Gastroesophageal sphincter (tissue), 4 donors: ENCODE data around the gene GPX4. TPM values are rescaled to one million over a fixed set of nuclear protein-coding genes. Genes with fewer than 3 reads are reported as not detected.

Source experiments
- ATAC-seq: fragments of 150-250 bp; one replicate; pipeline ENCODE4 v1.9.1; 2016; ENCODE audit warnings: mild to moderate bottlenecking, moderate library complexity
- H3K27ac ChIP-seq, 4 donors: fragments of 200-600 bp; sonication (generic) in 3 of 4; 1 replicate in 3 of 4; 2 replicates in 1 of 4; pipeline ENCODE4 v1.5.1; 2016 to 2019
- H3K27me3 ChIP-seq: fragments of 200-600 bp; sonication (generic); one replicate; pipeline ENCODE4 v1.5.1; 2019
- H3K36me3 ChIP-seq, 2 donors: fragments of 200-600 bp; sonication (generic); one replicate each; pipeline ENCODE4 v1.5.1; 2019; ENCODE audit warnings: control low read depth in 1 of 2
- H3K4me1 ChIP-seq, 3 donors: fragments of 200-600 bp; sonication (generic); 1 replicate in 2 of 3; 2 replicates in 1 of 3; pipeline ENCODE4 v1.5.1; 2016 to 2019; ENCODE audit warnings: control low read depth in 2 of 3
- H3K4me3 ChIP-seq, 2 donors: fragments of 200-600 bp; sonication (generic); one replicate each; pipeline ENCODE4 v1.5.1; 2019; ENCODE audit warnings: mild to moderate bottlenecking in 1 of 2, moderate library complexity in 1 of 2
- H3K9me3 ChIP-seq, 3 donors: fragments of 200-600 bp; sonication (generic); one replicate each; pipeline ENCODE4 v1.5.1; 2017 to 2019; ENCODE audit warnings: control low read depth in 2 of 3
- EP300 ChIP-seq: sonication (generic); formaldehyde crosslinking; IDR thresholded peaks from one replicate; pipeline ENCODE4 v1.6.1; 2017; ENCODE audit warnings: antibody characterized with exemption, mild to moderate bottlenecking
- POLR2A ChIP-seq, 2 donors: fragments of 450-650 bp; IDR thresholded peaks; one replicate each; pipeline ENCODE4 v1.6.1; 2017; ENCODE audit warnings: antibody characterized with exemption in 2 of 2, mild to moderate bottlenecking in 2 of 2, moderate library complexity in 1 of 2
- POLR2AphosphoS5 ChIP-seq: sonication (generic); formaldehyde crosslinking; IDR thresholded peaks from one replicate; pipeline ENCODE4 v1.6.1; 2017; ENCODE audit warnings: antibody characterized with exemption
- WGBS, 2 donors: methylation state at CpG; one replicate each; pipeline ENCODE4 v1.1.5; 2018; ENCODE audit warnings: low coverage in 1 of 2; 5-methylcytosine and 5-hydroxymethylcytosine counted together
- total RNA-seq, 4 donors: library from RNA; depleted of rRNA; stranded (reverse); fragments of >200 nt; gene quantifications; one replicate each; pipeline ENCODE4 v1.1.0, GENCODE V29; 2016
- TF ChIP-seq, protein P1 (sequence below), 4 experiments: fragments of 200-600 bp in 2 of 4; fragments of 450-650 bp in 2 of 4; sonication (generic) in 1 of 4; IDR thresholded peaks; one replicate each; pipeline ENCODE4 v1.5.1; 2017 to 2019; ENCODE audit warnings: antibody characterized with exemption in 4 of 4, mild to moderate bottlenecking in 2 of 4, moderate library complexity in 2 of 4

GPX4 gene
- total RNA-seq, 4 donors from 2014 or later: 311 to 452 (median 349) TPM

GRCh38 chr19:1155352-1156304 lies 51.8 kb downstream of the GPX4 start:
- Histone ChIP-seq H3K27ac (peak overlapping the region; percentile 41 to 95 (median 85)), H3K4me1 (peaks cover 0 to 71% (median 36%) of the 10 kb centered on the region in 3 donors), H3K4me3 (peak overlapping the region in 1 of 2 donors; percentile 32), H3K36me3 (peaks cover 0 to 68% of the 10 kb centered on the region in 2 donors), H3K27me3 (no peaks in the 10 kb centered on the region), H3K9me3 (no peaks in the 10 kb centered on the region)
- WGBS, 2 donors: 73% methylated on average over 3 of the region's 29 CpGs; no CpG with 5 or more reads in 1 of the 2 donors
- peak; percentile 17 for ATAC-seq
- no peak for TF ChIP-seq POLR2A (IDR thresholded peaks at IDR 0.05)
- TF ChIP-seq EP300: no peak
- TF ChIP-seq, protein P1, sequence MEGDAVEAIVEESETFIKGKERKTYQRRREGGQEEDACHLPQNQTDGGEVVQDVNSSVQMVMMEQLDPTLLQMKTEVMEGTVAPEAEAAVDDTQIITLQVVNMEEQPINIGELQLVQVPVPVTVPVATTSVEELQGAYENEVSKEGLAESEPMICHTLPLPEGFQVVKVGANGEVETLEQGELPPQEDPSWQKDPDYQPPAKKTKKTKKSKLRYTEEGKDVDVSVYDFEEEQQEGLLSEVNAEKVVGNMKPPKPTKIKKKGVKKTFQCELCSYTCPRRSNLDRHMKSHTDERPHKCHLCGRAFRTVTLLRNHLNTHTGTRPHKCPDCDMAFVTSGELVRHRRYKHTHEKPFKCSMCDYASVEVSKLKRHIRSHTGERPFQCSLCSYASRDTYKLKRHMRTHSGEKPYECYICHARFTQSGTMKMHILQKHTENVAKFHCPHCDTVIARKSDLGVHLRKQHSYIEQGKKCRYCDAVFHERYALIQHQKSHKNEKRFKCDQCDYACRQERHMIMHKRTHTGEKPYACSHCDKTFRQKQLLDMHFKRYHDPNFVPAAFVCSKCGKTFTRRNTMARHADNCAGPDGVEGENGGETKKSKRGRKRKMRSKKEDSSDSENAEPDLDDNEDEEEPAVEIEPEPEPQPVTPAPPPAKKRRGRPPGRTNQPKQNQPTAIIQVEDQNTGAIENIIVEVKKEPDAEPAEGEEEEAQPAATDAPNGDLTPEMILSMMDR (IDR thresholded peaks at IDR 0.05): no peak
- TF ChIP-seq POLR2AphosphoS5: no peak

Other genes with a start within 250 kb of the GPX4 start
- gene CFD, start 244.3 kb upstream of the GPX4 start, total RNA-seq: 1,000 to 10,000 TPM in 1 of 4 donors, 100 to 1,000 TPM in 3; 229 to 1,118 (median 654) TPM
- 10 to 100 TPM; 20.2 to 40.3 (median 28.1) TPM for gene MED16, start 210.8 kb upstream of the GPX4 start, total RNA-seq
- gene RNU6-9, start 210.5 kb upstream of the GPX4 start, total RNA-seq: not detected
- 10 to 100 TPM; 23.7 to 44.9 (median 32.9) TPM for gene R3HDM4, start 190.8 kb upstream of the GPX4 start, total RNA-seq
- gene KISS1R, start 186.7 kb upstream of the GPX4 start, total RNA-seq: not detected
- gene ARID3A, start 178.0 kb upstream of the GPX4 start, total RNA-seq: 1 to 10 TPM; 3.6 to 6.2 (median 4.9) TPM
- 10 to 100 TPM in 3 of 4 donors, 1 to 10 TPM in 1; 7.2 to 43.9 (median 20.1) TPM for gene WDR18, start 119.6 kb upstream of the GPX4 start, total RNA-seq
- not detected for gene GRIN3B, start 103.6 kb upstream of the GPX4 start, total RNA-seq
- 100 to 1,000 TPM; 146 to 179 (median 154) TPM for gene TMEM259, start 82.9 kb upstream of the GPX4 start, total RNA-seq
- not detected for gene RNU6-2, start 82.5 kb upstream of the GPX4 start, total RNA-seq
- gene CNN2, start 77.4 kb upstream of the GPX4 start, total RNA-seq: 100 to 1,000 TPM in 1 of 4 donors, 10 to 100 TPM in 3; 52.9 to 103 (median 75.2) TPM
- 10 to 100 TPM in 1 of 4 donors, 1 to 10 TPM in 3; 3.9 to 14.3 (median 6.4) TPM for gene ABCA7, start 63.9 kb upstream of the GPX4 start, total RNA-seq
- gene ARHGAP45, start 36.8 kb upstream of the GPX4 start, total RNA-seq: 10 to 100 TPM in 3 of 4 donors, 1 to 10 TPM in 1; 9.5 to 29.8 (median 14.6) TPM
- gene POLR2E, start 8.6 kb upstream of the GPX4 start, total RNA-seq: 100 to 1,000 TPM; 117 to 228 (median 150) TPM
- 10 to 100 TPM; 14.9 to 67.2 (median 20.9) TPM for gene SBNO2, start 70.3 kb downstream of the GPX4 start, total RNA-seq
- 10 to 100 TPM; 56.8 to 80.7 (median 60.9) TPM for gene STK11, start 101.8 kb downstream of the GPX4 start, total RNA-seq
- gene CBARP, start 134.0 kb downstream of the GPX4 start, total RNA-seq: under 1 TPM in 3 of 4 donors, not detected in 1; 0.13 to 0.73 (median 0.49) TPM
- 100 to 1,000 TPM in 1 of 4 donors, 10 to 100 TPM in 3; 62.3 to 116 (median 84.1) TPM for gene ATP5F1D, start 137.8 kb downstream of the GPX4 start, total RNA-seq
- gene MIDN, start 144.6 kb downstream of the GPX4 start, total RNA-seq: 10 to 100 TPM; 20.0 to 40.1 (median 24.2) TPM
- gene CIRBP, start 165.3 kb downstream of the GPX4 start, total RNA-seq: 100 to 1,000 TPM; 350 to 708 (median 559) TPM
- gene FAM174C, start 171.5 kb downstream of the GPX4 start, total RNA-seq: 10 to 100 TPM; 14.2 to 42.2 (median 21.8) TPM
- not detected for gene EFNA2, start 181.9 kb downstream of the GPX4 start, total RNA-seq